ENCODE measurements around the gene CCDC8.

DNA sequence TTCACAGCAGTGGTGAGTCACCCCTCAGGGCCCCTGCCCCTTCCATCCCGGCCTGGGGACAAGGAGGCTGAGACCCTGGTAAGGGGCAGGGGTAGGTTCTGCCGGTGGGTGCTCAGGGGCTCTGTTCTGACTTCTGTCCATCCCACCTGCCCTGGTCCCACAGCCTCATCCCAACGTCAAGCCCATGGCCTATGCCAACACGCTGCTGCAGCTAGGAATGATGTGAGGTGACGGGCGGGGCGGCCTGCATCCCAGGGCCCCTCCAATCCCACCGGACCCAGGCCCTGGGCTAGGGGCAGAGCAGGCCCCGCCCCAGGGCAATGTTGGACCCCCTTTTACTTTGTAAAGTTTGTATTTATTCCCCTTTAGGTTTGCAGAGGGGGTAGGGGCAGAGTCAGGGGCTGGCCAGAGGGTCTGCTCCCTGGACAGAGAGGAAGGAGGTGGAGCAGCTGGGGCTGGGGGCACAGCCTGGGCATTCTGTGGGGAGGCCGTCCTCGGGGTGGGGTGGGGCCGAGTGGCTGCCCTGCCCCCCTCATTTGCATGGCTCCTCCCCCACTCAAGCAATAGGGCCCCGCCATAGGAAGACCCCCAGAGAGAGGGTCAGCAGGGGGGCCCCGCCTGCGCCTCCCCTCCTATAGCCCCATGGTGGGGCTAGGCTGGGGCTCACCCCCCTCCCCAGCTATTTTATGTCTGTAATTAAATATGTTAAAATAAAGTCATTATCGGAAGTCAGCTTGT lies 23.1 kb downstream of the CCDC8 start:
- TF ChIP-seq POLR2A (IDR thresholded peaks at IDR 0.05), result no peak
- TF ChIP-seq, protein P1, sequence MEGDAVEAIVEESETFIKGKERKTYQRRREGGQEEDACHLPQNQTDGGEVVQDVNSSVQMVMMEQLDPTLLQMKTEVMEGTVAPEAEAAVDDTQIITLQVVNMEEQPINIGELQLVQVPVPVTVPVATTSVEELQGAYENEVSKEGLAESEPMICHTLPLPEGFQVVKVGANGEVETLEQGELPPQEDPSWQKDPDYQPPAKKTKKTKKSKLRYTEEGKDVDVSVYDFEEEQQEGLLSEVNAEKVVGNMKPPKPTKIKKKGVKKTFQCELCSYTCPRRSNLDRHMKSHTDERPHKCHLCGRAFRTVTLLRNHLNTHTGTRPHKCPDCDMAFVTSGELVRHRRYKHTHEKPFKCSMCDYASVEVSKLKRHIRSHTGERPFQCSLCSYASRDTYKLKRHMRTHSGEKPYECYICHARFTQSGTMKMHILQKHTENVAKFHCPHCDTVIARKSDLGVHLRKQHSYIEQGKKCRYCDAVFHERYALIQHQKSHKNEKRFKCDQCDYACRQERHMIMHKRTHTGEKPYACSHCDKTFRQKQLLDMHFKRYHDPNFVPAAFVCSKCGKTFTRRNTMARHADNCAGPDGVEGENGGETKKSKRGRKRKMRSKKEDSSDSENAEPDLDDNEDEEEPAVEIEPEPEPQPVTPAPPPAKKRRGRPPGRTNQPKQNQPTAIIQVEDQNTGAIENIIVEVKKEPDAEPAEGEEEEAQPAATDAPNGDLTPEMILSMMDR (IDR thresholded peaks at IDR 0.05), result no peak
